ENCODE results near the gene HEPHL1.

- TF ChIP-seq POLR2A (IDR thresholded peaks at IDR 0.05) = no peak
- no peak for TF ChIP-seq CTCF (IDR thresholded peaks at IDR 0.05)
Observed at GRCh38 chr11:94151903-94152677, 130.9 kb downstream of the HEPHL1 start.
